EL (cell line): Measurements from ENCODE around the gene ITGB8.

ENCODE experiments used
- DNase-seq: peaks from one replicate; pipeline ENCODE4 v3.0.0-alpha.2; 2016

The ITGB8 gene

GRCh38 chr7:20343941-20344340, 13.2 kb downstream of the ITGB8 start:
- no peak for DNase-seq

DNA sequence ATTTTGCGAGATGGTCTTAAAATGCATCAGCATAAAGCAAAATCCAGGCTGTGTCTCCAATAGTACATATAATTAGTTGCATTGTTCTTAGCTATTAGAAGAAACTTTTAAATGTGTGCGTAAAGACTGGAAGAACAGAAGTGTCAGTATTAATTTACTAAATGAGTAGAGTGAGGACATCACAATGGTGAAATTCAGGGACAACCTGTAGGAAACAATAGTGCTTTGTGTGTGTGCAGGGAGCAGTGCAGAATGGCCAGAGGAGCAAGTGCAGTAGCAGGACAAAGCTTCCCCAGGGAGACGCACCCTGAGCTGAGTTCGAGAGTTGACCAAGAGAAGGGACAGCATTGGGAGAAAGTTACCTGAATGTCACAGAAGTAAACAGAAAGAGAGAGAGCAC, 13.7 kb downstream of the ITGB8 start:
- DNase-seq = no peak

GRCh38 chr7:20346577-20346976, 15.9 kb downstream of the ITGB8 start:
- DNase-seq = no peak

DNA sequence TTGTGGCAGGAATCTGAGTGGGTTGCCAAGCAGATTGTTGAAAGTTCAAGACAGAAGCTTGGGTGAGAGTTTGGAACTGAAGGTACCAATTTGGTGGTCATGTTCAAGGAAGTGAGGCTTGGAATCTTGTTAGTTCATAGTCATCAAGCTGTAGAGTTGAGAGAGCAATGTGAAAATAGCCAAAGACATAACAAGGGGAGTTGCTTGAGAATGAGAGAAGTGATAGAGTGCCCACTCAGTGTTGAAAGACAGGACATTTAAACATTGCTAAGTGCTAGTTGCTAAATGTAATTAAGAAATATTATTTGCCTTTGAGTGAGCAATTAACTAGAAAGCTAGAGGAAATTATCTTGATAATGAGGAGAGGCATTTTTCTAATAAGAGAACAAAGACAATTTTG, 17.0 kb downstream of the ITGB8 start:
- DNase-seq = no peak

GRCh38 chr7:20348125-20348807, 17.6 kb downstream of the ITGB8 start:
- DNase-seq = no peak

- DNase-seq = no peak
Observed at GRCh38 chr7:20350518-20350951, 19.8 kb downstream of the ITGB8 start.

- no peak for DNase-seq
Observed at GRCh38 chr7:20350996-20351692, 20.4 kb downstream of the ITGB8 start.

GRCh38 chr7:20351901-20352300, 21.2 kb downstream of the ITGB8 start:
- DNase-seq = peak; percentile 49

GRCh38 chr7:20352573-20353306, 22.0 kb downstream of the ITGB8 start:
- peak; percentile 60 for DNase-seq

DNA sequence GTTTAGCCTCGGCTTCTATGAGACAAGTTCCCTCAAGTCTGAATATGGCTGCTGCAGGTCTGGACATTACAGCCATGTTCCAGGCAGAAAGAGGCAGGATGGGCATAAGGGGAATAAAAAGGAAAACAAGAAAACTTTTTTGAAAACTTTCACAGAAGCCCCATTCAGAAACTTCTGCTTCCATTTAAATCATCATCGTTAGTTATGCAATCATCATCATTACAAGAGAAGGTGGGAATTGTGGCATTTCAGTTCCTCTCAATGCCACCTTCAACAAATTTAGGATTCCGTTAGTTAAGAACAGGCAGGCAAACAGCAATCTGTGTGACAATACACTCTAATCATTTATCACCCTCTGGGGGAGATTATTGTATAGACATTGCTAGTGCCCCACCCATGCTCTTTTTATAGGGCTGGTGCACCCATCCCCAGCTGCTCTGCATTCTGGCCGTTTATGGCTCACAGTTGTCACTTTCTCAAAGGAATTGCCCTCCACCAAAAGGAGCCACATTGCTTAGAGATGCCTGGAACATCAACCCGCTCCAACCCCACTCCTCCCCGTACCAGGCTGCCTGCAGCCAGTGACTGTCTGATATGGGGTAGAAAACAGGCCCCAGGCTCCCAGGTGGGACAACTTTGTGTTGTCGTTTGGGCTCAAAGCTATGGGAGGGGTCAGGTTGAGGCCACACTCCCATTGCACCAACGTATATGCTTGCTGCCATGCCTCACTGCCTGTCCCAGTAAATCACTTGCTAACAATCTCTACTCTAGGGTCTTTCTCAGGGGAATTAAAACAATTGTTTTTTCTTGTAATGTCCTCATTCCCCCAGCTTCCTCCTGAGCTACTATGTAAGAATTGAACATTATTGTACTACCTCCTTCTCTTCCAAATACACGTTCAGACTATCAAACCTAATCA, 24.2 kb downstream of the ITGB8 start:
- DNase-seq = no peak

DNA sequence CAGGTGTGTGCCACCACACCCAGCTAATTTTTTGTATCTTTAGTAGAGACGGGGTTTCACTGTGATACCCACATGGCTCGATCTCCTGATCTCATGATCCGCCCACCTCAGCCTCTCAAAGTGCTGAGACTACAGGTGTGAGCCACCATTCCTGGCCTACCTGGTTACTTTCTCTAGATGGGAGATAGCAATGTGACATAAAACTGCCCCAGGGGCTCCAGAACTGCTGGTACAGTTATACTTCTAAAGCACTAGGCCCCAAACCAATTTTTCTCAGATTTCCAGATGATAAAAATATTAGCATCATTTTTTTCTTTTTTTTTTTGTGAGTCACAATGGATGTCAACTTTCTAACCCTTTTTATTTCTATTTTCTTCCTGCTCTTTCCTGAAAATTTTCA, 27.4 kb downstream of the ITGB8 start:
- no peak for DNase-seq

- no peak for DNase-seq
Observed at GRCh38 chr7:20358762-20359282, 28.1 kb downstream of the ITGB8 start.

- DNase-seq = no peak
Observed at GRCh38 chr7:20359341-20359963, 28.8 kb downstream of the ITGB8 start.

- no peak for DNase-seq
Observed at GRCh38 chr7:20362574-20363253, 32.0 kb downstream of the ITGB8 start.

DNA sequence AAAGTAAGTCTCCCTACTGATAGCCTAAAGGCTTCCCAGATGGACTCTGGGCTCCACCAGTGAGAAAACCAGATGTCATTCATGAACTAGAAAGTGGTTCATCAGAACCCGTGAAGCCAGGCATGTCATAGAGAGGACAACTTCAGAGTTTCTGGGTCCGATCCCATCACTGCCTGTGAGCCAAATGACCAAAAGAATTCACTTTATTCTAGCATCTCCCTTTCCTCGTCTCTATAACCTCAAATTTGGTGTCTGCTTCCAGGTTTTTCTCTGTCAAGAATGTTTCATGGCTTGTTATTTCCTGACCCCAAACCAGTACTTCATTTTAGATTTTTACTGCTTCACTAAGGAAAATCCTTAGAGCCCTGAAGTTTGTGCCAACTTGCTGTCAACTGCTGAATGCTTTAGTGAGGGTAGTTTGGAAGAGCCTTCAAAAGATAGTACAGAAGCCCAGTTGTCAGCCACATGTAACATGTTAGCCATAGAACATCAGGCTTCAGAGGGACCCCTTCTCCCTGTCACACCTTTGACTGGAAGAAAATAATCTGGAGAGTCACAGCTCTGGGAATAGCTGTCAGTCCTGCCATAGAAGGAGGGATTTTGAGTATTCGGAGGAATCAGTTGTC, 34.0 kb downstream of the ITGB8 start:
- no peak for DNase-seq

DNA sequence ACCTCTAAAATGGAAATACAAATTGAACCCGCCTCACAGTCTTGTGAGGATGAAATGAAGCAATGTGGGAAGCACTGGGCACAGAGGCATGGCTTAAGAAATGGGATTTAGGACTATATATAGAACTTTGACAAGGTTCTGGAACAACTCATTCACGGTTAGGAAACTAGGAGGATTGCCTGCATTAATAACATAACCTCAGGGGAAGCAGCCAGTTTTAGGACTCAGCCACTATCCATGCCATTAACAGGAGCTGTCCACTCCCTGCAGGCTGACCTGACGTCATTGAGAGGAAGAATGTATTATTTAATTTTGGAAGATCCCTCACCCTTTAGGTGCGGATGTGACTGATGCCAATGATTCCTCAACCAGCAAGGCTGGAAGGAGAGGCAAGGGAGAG, 34.8 kb downstream of the ITGB8 start:
- DNase-seq = no peak

DNA sequence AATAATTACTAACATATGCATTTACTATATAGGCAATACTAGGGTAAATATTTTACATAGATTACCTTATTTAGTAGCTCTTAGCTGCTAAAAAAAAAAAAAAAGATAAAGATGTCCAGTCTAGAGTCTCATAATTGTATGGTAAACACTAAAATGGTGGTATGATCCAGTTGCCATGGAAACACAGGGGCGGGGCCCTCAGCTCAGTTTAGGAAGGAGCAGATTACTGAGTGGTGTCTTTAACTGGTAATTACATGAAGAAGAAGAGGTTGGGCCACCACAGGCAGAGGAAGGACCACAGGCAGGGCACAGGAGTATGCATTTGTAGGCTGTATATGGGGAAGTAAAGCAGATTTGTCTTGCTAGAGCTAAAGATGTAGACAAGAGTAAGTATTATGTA, 43.7 kb downstream of the ITGB8 start:
- DNase-seq = no peak

DNA sequence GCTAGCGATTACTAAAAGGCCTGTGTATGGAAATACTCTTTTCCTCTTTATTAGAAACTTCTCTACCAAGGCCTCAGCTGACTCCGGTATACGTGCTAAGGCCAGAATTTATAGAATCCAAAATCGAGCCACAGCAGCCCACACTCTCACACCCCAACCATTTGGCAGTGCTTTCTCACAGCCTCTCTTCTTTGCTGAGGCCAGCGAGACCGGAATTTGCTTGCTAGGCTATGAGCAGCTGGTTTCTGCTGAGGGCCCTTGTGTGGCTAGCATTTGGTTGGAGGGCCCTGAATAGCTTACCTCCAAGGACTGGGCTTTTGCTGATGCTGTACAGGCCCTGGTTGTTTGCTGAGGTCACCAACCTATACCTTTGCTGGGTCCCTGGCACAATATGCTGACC, 46.1 kb downstream of the ITGB8 start:
- DNase-seq = no peak

DNA sequence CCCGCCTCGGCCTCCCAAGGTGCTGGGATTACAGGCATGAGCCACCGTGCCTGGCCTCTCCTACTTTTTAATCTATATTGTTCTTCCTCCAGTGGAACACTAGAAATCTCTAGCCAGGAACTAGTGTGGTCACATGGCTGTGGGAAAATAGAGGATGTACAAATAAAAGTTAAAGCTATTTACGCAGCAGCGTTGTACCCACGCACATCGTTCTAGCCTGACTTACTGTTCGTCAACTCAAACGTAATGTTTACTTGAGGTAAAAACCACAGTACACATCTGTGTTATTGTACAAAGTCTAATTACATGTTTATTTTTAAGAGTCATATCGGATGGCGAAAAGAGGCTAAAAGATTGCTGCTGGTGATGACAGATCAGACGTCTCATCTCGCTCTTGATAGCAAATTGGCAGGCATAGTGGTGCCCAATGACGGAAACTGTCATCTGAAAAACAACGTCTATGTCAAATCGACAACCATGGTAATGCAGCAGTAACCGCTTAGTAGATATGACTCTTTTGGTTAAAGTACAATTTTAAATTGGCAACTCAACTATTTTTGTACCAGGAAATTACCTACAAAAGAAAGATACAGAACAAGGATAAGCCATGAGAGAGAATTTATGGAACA, 50.8 kb downstream of the ITGB8 start:
- DNase-seq = no peak

GRCh38 chr7:20383351-20383750, 52.7 kb downstream of the ITGB8 start:
- DNase-seq = no peak

DNA sequence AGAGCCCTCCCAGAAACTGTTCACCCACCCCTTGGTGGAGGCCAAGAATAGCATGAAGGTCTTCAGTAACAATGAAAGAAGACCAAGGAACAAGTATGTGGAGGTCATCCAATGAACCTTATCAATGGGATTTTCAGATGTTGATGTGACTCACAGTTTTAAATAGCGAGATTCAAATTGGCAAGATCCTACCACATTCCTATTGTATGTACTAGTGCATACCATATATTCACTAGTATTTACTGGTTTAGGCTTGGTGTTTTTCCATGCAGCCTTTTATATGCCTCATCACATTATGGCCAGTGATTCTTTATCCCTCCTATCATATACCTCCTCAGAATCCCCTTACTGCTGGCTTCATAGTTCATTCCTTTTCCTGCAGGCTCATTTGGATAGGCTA, 54.4 kb downstream of the ITGB8 start:
- DNase-seq = peak; percentile 70
